ENCODE measurements around the gene PARVB. TPM values are rescaled to one million over a fixed set of nuclear protein-coding genes. Genes with fewer than 3 reads are reported as not detected.

The PARVB gene
- total RNA-seq, 4 donors from 2014 or later: 59.5 to 82.0 (median 61.2) TPM

GRCh38 chr22:44086271-44087088 lies 62.4 kb downstream of the PARVB start:
- ATAC-seq (ENCODE audit: low FRiP score) (peak; percentile 50), DNase-seq (ENCODE audit: low spot score) (no peak)
- TF ChIP-seq CTCF (IDR thresholded peaks at IDR 0.05): no peak

- ATAC-seq (ENCODE audit: low FRiP score): no peak
- no peak for DNase-seq (ENCODE audit: low spot score)
- no peak for TF ChIP-seq CTCF (IDR thresholded peaks at IDR 0.05)
Measured at GRCh38 chr22:44087089-44087430, 63.0 kb downstream of the PARVB start.

DNA sequence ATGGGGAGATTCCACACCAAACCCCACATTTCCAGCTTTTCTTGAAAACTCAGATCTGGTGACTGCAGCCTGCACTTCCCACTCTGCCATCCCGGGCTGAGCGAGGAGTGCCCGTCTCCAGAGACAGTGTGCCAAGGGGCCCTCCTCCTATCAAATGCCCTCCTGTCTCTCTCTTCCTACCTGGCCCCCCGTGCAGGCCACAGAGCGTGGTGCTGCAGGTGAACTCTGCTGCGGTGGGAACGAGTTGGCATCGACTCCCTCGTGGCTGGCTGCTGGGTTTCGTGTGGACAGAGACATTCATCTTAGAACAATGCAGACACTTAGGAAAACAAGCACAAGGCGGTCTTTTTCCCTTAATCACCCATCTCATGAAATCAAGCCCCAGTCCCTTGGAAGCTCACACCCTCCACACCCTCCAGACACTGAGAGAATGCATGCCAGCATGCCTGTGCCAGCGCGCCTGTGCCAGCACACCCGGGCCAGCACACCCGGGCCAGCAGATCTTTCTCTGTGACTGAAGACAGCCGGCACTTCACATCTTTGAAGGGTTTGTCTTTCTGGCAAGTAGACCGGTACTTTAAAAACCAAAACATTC lies 65.0 kb downstream of the PARVB start:
- DNase-seq (ENCODE audit: low spot score): no peak
- no peak for TF ChIP-seq CTCF (IDR thresholded peaks at IDR 0.05)
- ATAC-seq (ENCODE audit: low FRiP score): peak; percentile 45

- ATAC-seq (ENCODE audit: low FRiP score) (no peak), DNase-seq (ENCODE audit: low spot score) (no peak)
- no peak for TF ChIP-seq CTCF (IDR thresholded peaks at IDR 0.05)
Measured at GRCh38 chr22:44089717-44090570, 65.8 kb downstream of the PARVB start.

DNA sequence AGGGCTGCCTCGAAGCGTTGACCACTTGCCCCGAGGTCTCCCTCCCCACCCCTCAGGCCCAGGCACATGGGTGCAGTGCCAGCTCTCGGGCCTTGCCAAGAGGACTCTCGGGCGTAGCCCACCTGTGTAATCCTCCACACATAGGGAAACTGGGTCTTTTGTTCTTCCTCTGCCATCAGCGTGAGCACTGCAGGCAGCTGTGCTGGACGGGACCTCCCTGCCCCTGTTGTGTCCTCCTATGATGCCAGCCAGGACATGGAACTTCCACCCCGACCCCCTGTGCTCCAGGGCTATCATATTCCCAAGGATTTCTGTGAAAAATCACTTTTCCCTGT lies 66.4 kb downstream of the PARVB start:
- no peak for TF ChIP-seq CTCF (IDR thresholded peaks at IDR 0.05)
- ATAC-seq (ENCODE audit: low FRiP score): no peak
- no peak for DNase-seq (ENCODE audit: low spot score)

GRCh38 chr22:44091021-44091721 lies 67.1 kb downstream of the PARVB start:
- no peak for DNase-seq (ENCODE audit: low spot score)
- no peak for TF ChIP-seq CTCF (IDR thresholded peaks at IDR 0.05)
- ATAC-seq (ENCODE audit: low FRiP score): no peak

Data from omental fat pad (tissue), 4 donors.